Measurements from ENCODE around the gene CCL20. TPM values are rescaled to one million over a fixed set of nuclear protein-coding genes. Genes with fewer than 3 reads are reported as not detected.
A peak's percentile ranks its signal among the peaks of the same experiment; 100 is the strongest.

CCL20 gene
- total and polyA plus RNA-seq, 2 of the 13 experiments (the other 11 are each of a cell fraction or from before 2014, with no cell fraction given) = 223 to 903 TPM

GRCh38 chr2:227817850-227818674 lies 4.4 kb downstream of the CCL20 start (continued):
- peak; percentile 74 for TF ChIP-seq ASH2L (IDR thresholded peaks at IDR 0.05; ENCODE audit: insufficient read length, low read depth, low read length)
- TF ChIP-seq ZIK1 (CRISPR knock-in tag; IDR thresholded peaks at IDR 0.05; ENCODE audit: borderline replicate concordance, low read depth) = 0 out of 2 replicates have a peak, but pooled peaks have one; percentile 23
- peak; percentile 74 for TF ChIP-seq ATF3 (CRISPR knock-in tag; IDR thresholded peaks at IDR 0.05)
- peak; percentile 96 for TF ChIP-seq FUBP1 (CRISPR knock-in tag; IDR thresholded peaks at IDR 0.05; ENCODE audit: borderline replicate concordance)
- no peak for TF ChIP-seq RARG (CRISPR knock-in tag; IDR thresholded peaks at IDR 0.05; ENCODE audit: low read depth)
- 0 out of 2 replicates have a peak, but pooled peaks have one; percentile 12 for TF ChIP-seq THRA (CRISPR knock-in tag; IDR thresholded peaks at IDR 0.05; ENCODE audit: borderline replicate concordance)
- TF ChIP-seq AGO2 (optimal IDR thresholded peaks at IDR 0.05; ENCODE audit: low read depth, low read length) = no peak
- no peak for TF ChIP-seq MED8 (CRISPR knock-in tag; IDR thresholded peaks at IDR 0.05; ENCODE audit: insufficient replicate concordance)
- peak; percentile 24; the same call in 1 of the 2 replicates for TF ChIP-seq ETV5 (CRISPR knock-in tag; IDR thresholded peaks at IDR 0.05; ENCODE audit: borderline replicate concordance)
- TF ChIP-seq ZNF775 (CRISPR knock-in tag; IDR thresholded peaks at IDR 0.05; ENCODE audit: borderline replicate concordance) = no peak
- 0 out of 2 replicates have a peak, but pooled peaks have one; percentile 17 for TF ChIP-seq KLF11 (CRISPR knock-in tag; IDR thresholded peaks at IDR 0.05)
- TF ChIP-seq MIER3 (CRISPR knock-in tag; IDR thresholded peaks at IDR 0.05; ENCODE audit: borderline replicate concordance) = no peak
- TF ChIP-seq ZSCAN12 (CRISPR knock-in tag; IDR thresholded peaks at IDR 0.05) = 0 out of 2 replicates have a peak, but pooled peaks have one; percentile 6
- no peak; the same call in 1 of the 2 replicates for TF ChIP-seq ZNF12 (CRISPR knock-in tag; IDR thresholded peaks at IDR 0.05)
- no peak for TF ChIP-seq BCLAF1 (IDR thresholded peaks at IDR 0.05)
- no peak for TF ChIP-seq CEBPG (CRISPR knock-in tag; IDR thresholded peaks at IDR 0.05)
- no peak for TF ChIP-seq RBFOX2 (IDR thresholded peaks at IDR 0.05; ENCODE audit: low read depth, low read length)
- TF ChIP-seq TEAD2 (CRISPR knock-in tag; IDR thresholded peaks at IDR 0.05) = no peak
- TF ChIP-seq PHF21A (CRISPR knock-in tag; IDR thresholded peaks at IDR 0.05) = no peak
- TF ChIP-seq SIN3A (IDR thresholded peaks at IDR 0.05; ENCODE audit: borderline replicate concordance, low read depth, low read length) = no peak; the same call in none of the 2 replicates
- TF ChIP-seq ZNF709 (CRISPR knock-in tag; IDR thresholded peaks at IDR 0.05) = no peak; the same call in 1 of the 2 replicates
